LHCN-M2 (cell line): ENCODE results near the gene SEBOX. TPM values are rescaled to one million over a fixed set of nuclear protein-coding genes. Genes with fewer than 3 reads are reported as not detected.
A peak's percentile ranks its signal among the peaks of the same experiment; 100 is the strongest.

Experiments used
- DNase-seq: peaks from one replicate; pipeline ENCODE4 v3.0.0-alpha.2; 2012; ENCODE audit warnings: low read depth
- polyA plus RNA-seq: library from polyadenylated mRNA; unstranded; fragments of >200 nt; gene quantifications from one replicate; pipeline ENCODE4 v1.2.1, GENCODE V29; 2012; ENCODE audit warnings: missing spikeins
- total RNA-seq: library from RNA; depleted of rRNA; stranded (reverse); fragments of >200 nt; gene quantifications from 2 replicates; pipeline ENCODE4 v1.2.3, GENCODE V29; 2014; rRNA removed

Gene SEBOX, protein sequence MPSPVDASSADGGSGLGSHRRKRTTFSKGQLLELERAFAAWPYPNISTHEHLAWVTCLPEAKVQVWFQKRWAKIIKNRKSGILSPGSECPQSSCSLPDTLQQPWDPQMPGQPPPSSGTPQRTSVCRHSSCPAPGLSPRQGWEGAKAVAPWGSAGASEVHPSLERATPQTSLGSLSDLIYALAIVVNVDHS
- not detected in 2 replicates for total RNA-seq
- polyA plus RNA-seq, result not detected

DNA sequence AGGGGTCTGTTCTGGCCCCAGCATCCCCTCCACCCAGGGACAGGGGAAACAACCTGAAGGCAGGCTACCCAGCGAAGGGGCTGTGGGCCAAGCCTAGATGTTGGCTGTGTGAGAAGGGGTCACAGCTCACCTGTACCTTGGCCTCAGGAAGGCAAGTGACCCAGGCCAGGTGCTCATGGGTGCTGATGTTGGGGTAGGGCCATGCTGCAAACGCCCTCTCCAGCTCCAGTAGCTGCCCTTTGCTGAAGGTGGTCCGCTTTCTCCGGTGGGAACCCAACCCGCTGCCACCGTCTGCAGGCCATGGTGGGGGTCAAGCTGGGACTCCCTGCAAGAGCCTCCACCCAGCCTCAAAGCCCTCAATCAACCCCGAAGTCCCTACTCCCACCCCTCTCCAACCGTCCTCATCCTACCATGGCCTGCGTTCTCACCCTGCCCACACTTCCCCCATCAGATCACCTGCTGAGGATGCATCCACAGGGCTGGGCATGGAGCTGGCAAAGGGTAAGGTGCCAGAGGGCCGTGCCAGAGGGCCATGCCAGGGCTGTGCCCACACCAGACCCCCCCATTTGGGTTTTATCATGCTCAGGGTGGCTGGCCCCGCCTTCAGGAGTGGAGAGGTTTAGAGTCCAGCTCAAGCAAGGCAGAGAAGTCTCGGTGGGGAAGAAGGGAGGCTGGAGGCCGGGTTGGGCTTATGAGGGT, at the start of gene SEBOX:
SEBOX (minus strand) TSS at position 535 of the 699 bp plus-strand sequence; CDS start at position 487, 48 bp downstream.
- no peak for DNase-seq

DNA sequence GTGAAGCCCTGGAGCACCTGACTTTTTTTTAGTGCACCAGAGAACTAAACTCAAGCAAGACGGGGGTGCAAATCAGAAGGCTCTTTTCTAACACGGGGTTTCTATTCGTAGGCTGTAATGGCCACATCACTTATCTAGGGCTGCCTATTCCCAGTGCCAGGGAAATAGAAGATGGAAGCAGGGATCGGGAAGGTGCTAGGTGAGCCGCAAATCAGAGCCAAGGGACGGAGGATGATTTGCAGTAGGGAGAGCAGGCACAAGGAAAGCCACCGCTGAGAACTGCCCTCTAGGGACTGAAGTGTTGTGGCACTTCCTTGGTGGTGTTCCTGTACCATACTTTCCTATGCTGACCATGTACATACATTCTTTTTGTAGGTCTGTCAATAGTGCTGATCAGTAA, 48.8 kb upstream of the SEBOX start:
- DNase-seq, result no peak

DNA sequence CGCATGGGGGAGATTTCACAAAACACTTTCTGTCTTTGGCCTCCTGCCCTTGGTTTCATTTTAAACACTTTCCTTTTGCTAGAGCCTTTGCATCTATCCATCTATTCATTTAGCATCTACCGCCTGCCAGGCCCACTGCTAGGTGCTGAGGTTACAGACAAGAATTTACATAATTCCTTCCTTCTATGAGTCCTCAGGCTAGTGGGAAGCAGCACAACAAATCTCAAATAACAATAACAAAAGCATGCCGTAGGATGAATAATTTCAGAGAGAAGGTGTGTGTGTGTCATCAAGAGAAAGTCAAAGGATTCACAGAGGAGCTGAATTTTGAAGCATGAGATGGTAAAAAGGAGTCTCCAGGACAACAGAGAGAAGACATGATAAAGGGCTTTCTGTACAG, 47.1 kb upstream of the SEBOX start:
- DNase-seq, result no peak

DNA sequence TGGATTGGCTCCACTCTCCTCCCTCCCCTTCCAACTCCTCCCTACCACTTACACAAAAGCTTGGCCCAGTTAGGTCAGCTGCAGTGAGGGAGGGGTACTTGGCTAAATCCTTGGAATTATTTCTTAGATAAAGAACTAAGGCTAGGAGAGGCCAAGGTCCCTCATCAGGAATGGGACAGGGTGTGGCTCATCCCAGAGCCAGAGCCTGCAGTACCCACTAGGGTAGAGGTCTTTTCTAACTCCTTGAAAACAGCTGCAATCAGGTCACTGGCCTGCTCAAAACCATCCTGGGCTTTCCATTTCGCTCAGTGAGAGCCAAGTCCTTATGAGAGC, 42.9 kb upstream of the SEBOX start:
- no peak for DNase-seq

DNA sequence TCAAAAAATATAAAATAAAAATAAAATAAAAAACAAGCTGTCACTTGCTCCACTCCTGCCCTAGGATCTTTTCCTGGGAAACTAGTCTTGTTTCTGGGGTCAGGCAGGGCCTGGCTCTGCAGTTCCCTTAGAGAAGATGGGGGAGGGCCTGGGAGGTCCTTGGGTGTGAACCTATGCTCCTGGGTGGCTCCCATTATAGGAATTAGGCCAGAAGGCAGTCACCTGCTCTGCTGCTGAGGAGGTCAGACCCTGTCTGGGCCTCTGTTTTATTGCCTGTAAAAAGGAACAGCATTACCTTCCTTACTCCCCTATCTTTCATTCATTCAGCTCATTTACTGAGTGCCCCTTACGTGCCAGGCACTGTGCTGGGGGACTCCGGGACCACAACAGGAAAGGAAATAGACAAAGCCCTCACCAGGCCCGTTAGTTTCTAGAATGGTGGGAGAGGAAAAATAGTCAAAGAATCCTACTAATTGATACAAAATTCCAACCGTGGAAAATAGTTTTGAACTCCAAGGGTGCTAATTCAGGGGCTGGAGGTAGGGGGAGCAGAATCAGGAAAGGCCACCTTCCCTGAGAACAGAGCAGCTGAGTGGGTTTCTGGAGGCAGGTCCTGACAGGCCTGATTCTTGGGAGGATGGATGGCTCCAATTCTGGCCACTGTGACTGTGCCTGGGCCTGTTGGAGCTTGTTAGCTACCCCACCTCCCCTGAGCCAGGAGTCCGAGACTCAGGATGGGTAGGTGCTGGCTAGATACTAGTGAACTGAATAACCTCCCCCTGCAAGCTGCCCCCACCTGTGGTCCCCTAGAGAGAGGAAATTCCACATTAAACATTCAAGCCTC, 42.4 kb upstream of the SEBOX start:
- DNase-seq, result no peak

DNA sequence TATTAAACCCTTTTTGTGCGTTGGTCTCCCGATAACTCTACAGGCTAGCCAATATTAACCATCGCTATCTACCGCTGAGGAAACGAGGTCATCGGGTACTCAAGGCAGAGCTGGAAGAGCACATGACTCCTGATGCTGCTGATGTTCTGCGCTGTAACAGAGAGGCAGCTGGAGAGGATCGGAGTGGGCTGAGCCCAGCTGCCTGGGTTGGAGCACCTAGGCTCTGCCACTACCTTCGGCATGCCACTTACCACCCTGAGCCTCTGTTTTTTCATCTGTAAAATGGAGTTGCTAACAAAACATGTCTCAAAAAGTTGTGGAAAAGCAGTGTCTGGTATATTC, 41.4 kb upstream of the SEBOX start:
- DNase-seq, result no peak

DNA sequence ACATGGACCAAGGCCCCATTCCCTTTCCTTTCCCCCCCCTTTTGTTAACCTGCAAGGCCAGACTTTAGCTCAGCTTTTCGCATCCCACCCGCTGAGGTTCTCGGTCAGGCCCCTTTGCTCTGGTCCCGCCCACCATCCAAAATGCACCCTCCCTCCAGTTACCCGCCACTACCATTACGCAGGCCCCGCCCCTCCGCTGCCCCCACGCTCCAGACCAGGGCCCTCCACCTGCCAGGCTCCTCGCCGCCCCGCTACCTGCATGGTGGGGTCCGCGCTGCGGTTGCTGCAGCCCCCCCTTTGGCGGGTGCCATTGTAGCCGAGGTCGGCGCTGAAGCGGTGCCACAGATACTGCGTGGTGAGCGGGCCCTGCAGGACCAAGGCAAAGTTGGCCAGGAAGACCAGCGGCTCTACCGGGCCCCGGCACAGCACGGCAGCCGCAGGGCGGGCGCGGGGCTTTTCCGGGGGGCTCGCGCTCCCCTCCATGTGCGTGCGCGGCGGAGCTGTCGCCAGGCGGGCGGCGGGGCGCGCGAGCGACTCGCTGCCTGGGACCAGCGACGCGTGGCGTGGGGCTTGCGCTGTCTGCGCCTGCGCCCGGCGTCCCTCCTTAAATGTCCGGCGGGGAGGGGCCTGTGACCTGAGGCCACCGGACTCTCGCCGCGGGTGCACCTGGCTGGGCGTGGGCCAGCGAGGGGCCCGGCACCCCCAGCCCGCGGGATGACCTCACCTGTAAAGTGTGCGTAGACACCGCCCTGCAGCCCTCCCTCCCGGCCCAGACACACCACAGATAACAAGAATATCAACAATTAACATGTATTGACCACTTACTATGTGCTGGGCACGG, 40.9 kb upstream of the SEBOX start, which contains the start of gene SLC46A1:
SLC46A1 (minus strand) TSS at position 581 of the 841 bp plus-strand sequence; CDS start at position 483, 98 bp downstream.
- DNase-seq, result no peak

DNA sequence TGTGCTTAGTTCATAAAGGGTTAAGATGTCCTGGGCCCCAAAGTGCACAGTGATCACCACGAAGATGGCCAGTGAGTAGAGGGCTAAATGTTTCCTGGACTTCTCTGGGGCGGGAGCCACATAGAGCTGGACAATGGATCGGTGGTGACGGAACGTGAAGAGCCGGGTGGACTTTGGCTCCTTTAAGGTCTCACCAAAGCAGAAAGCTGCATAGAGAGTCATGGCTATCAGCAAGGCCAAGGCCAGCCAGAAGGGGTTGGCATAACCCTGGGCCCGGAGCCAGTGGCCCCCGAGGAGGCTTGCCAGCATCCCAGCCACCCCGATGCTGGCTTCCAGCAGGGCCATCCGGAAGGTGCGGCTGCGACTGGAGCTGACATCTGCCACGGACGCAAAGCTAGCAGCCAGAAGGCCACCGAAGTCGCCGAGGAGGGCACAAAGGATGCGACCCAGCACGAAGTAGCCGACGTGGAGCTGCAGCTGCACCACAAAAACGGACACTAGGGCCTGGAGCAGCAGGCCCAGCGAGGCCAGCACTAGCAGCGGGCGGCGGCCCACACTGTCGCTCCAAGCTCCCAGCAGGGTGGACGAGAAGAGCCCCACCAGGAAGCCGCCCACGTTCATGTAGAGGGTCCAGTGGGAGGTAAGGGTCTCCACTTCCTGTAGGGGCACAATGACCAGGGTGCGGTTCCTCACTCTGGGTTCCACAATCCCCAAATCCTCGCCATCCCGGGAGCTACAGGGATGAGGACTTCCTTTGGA, 40.0 kb upstream of the SEBOX start:
- DNase-seq, result no peak

DNA sequence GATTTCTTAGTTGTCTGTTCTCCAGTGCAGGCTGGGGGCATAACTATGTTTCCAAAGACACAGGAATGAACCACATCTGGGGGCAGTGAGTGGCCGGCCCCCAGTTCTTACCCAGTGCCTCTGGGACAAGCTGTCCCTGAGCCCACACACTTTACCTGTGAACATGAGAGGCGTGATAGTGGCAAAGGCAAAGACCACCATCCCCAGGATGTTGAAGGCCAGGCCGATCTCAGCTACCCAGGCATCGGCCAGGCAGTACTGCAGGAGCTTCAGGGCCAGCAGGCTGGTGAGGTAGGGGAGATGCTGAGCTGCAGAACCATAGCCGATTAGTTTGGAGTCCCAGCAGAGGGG, 39.4 kb upstream of the SEBOX start:
- DNase-seq, result no peak

DNA sequence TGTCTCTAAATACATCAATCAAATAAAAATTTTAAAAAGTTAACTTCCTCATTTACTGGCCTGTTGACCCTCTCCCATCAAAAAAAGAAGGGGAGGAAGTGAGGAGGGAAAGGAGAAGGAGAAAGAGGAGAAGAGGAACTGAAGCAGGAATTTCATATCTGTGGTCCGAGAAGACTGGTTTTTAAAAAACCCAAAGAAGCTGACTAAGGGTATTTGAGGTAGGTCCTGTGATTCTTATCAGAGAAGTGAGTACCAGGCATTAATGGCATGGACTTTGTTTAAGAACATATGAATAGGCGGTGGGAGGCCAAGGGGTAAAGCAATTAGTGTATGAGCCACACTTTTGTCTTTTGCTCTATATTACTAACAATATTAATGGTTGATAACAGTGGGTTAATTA, 39.0 kb upstream of the SEBOX start:
- DNase-seq, result no peak

DNA sequence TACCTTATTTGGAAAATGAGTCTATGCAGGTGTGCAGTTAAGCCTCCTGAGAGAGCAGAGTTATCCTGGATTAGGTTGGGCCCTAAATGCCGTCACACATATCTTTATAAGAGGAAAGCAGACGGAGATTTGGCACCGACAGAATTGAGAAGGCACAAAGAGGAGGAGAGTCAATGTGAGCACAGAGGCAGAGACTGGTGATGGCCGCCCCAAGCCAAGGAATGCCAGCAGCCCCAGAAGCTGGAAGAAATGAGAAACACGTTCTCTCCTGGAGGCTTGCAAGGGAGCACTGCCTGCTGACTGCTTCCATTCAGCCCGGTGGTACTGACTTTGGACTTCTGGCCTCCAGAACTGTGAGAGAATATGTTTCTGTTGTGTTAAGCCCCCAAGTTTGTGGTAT, 37.8 kb upstream of the SEBOX start:
- DNase-seq, result no peak

DNA sequence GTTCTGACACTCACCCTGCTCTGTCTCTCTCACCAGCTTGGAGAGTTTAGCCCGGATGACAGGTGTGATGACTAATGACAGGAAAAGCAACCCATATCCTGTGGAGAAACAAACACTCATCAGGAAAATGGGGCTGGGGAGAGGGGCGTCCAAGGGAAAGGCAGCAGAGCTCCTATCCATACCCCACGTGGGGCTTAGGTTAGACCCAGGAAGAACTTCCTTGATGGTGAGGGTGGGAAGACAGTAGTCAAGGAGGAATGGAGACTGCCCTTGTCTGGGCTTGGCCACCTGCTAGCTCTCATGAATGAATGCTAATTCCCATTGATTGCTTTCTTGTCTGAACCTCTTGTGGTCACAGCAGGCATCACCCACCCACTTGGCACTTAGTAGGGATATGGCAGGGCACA, 37.2 kb upstream of the SEBOX start:
- DNase-seq, result peak; percentile 47

DNA sequence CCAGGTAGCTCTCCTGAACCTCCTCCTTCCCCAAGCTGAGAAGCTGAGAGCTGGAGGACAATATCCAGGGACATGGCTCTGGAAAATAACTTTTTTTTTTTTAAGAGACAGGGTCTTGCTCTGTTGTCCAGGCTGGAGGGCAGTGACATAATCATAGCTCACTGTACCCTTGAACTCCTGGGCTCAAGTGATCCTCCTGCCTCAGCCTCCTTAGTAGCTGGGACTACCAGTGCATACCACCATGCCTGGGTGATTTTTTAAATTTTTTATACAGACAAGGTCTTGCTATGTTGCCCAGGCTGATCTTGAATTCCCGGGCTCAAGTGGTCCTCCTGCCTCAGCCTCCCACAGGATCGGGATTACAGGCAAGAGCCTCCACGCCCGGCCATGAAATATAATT, 34.8 kb upstream of the SEBOX start:
- DNase-seq, result no peak

DNA sequence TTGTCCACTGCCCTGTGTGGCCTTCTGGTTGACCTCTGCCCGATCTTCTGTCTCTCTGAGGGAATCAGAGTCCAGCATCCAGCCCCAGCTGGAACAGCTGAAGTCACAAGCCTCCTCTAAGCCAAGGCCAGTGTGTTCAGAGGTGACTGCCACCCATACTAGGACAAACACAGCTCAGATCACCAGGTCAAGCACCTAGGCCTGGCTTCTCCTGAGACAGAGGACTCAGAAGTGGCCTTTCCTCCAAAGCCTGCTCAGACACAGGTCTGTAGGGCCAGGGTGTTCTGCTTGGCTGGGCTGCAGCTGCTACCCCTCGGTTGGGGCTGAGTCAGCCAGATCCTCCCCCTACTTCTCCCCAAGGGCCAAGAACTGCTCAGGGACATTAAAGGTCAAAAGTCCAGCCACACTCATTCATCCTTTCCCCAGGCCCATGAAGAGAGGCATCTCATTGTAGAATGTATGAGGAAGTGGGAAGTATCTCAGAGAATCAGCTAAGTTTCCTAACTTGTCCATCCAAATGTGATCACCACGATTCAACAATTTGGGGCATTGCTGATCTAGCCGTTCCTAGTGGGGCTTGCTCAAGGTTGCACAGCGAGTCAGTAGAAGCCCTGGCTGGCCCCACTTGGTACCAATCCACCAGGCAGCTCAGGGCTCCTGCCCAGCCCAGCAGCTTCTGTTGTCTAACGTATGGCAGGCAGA, 33.4 kb upstream of the SEBOX start:
- peak; percentile 80 for DNase-seq

DNA sequence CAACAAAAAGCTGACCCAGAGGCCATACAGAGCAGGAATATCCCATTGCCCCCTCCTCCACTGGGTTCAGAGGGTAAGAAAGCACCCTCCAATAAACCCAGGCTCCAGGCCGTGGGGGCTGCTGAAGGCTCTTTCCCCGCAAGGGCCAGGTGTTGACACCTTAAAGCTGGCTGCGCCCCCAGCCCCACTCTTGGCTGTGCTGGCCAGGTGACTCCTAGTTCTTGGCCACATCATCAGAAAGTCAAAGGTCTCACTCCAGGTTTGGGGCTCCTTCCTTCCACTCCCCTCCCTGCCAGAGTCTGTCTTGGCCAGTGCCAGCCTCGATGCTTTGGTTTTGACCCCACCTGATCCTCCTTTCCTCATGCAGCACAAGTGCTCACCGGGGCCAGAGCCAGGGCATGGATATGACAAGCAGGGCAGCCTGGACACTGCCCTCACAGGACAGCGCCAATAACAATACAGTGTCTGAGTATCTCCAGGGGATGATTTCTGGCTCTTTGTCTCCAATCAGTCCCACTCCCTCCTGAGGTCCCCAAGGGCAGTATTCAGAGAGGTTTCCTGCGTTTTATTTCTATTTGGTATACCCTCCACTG, 32.8 kb upstream of the SEBOX start:
- DNase-seq, result no peak

DNA sequence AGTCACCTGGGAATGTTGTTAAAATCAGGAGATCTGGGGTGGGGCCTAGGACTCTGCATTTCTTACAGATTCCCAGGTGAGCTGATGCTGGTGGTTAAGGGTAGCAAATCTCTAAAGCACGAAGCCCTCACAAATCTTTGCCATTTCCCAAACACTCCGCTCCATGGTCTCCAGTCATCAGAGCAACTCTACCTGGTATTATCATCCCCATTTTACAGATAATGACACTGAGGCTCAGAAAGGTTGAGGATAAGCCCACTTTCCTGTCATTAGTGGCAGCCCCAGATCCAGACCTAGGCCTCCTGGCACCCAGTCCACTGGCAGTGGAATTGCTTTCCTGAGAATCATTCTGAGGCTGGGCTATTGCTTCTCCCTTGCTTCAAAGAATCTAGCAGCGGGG, 32.3 kb upstream of the SEBOX start:
- no peak for DNase-seq

DNA sequence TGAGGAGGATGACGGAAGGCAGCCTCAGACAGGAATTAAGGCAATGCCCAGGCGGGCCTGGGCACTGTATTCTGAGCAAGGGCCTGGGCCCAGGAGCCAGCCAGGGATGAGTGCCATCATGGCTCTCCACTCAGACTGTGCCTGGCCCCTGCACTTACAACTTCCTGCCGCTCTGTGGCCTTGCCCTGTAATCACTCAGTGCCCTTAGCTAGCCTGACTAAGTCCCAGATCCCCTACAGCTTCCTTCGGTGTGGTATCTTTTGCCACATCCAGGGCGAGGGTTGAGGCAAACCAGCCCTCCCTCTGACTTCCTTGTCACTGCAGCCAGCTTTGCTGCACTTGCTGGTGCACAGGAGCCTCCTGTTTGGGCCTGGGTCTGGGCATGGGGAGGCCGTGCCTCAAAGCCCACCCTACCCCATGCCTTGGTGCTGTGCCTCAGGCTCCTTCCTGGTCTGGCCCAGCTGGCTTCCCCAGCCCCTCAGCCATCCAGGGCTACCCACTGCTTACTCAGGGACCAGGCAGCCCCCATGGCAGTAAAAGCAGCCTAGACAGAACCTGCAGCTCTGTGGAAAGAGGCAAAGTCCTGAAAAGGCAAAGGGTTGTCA, 31.7 kb upstream of the SEBOX start:
- DNase-seq, result no peak

DNA sequence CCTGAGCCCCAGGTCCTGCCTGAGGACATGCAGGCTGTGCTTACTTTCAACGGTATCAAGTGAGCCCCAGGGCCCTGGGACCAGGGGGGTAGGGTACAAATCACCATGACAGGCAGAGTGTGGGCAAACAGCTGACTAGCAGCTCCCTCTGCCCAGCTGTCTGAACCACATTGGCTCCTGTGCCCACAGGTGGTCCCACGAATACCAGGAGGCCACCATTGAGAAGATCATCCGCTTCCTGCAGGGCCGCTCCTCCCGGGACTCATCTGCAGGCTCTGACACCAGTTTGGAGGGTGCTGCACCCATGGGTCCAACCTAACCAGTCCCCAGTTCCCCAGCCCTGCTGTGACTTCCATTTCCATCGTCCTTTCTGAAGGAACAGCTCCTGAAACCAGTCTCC, 31.0 kb upstream of the SEBOX start:
- DNase-seq, result no peak

DNA sequence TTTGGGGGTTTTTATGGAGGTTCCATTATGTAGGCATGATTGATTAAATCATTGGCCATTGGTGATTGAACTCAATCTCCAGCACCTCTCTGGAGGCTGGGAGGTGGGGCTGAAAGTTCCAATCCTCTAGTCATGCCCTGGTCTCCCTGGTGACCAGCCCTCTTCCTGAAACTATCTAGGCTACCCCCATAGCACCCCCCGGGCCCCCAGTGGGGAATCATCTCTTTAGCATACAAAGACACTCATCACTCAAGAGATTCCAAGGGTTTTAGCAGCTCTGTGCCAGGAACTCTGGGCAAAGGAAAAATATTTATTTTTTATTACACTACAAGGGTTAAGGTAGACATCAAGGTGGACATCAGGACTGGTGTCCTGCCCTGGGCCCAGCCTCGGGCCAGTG, 30.4 kb upstream of the SEBOX start:
- DNase-seq, result no peak
